HEK293 (cell line): ENCODE measurements around the gene LRRC59.

Experiments
- GLI4 ChIP-seq: fragments of 450-650 bp; formaldehyde crosslinking; IDR thresholded peaks from 2 replicates; pipeline ENCODE4 v1.5.1; 2016; ENCODE audit warnings: missing biosample characterization, missing genetic modification characterization
- HOXD13 ChIP-seq: sonication (generic); formaldehyde crosslinking; IDR thresholded peaks from 2 replicates; pipeline ENCODE4 v1.8.0; 2022; ENCODE audit warnings: missing genetic modification reagents, borderline replicate concordance
- MEIS1 ChIP-seq: sonication (generic); formaldehyde crosslinking; IDR thresholded peaks from 2 replicates; pipeline ENCODE4 v1.8.1; 2022; ENCODE audit warnings: missing genetic modification reagents, mild to moderate bottlenecking, borderline replicate concordance
- REST ChIP-seq: fragments of 450-650 bp; formaldehyde crosslinking; IDR thresholded peaks from 2 replicates; pipeline ENCODE4 v1.5.1; 2016; ENCODE audit warnings: missing biosample characterization, missing genetic modification characterization
- SCRT1 ChIP-seq: fragments of 450-650 bp; formaldehyde crosslinking; IDR thresholded peaks from 2 replicates; pipeline ENCODE4 v1.5.1; 2016; ENCODE audit warnings: missing biosample characterization, missing genetic modification characterization, borderline replicate concordance
- SETDB1 ChIP-seq: IDR thresholded peaks from one replicate; pipeline ENCODE4 v1.6.1; 2017; ENCODE audit warnings: mild to moderate bottlenecking, low read length, moderate library complexity, mixed read lengths; ENCODE audit not compliant: insufficient read length
- SP2 ChIP-seq: fragments of 450-650 bp; formaldehyde crosslinking; IDR thresholded peaks from 2 replicates; pipeline ENCODE4 v1.5.1; 2016; ENCODE audit warnings: missing biosample characterization, missing genetic modification characterization
- TCF7L2 ChIP-seq: IDR thresholded peaks from 2 replicates; pipeline ENCODE4 v1.6.1; 2011; ENCODE audit warnings: low read depth, mild to moderate bottlenecking, inconsistent platforms, low read length, moderate library complexity, borderline replicate concordance
- TSHZ1 ChIP-seq: fragments of 450-650 bp; formaldehyde crosslinking; IDR thresholded peaks from 2 replicates; pipeline ENCODE4 v1.5.1; 2016; ENCODE audit warnings: missing biosample characterization, missing genetic modification characterization, borderline replicate concordance
- YY2 ChIP-seq: fragments of 450-650 bp; formaldehyde crosslinking; IDR thresholded peaks from 2 replicates; pipeline ENCODE4 v1.5.1; 2016; ENCODE audit warnings: missing biosample characterization, missing genetic modification characterization
- ZBTB17 ChIP-seq: fragments of 450-650 bp; formaldehyde crosslinking; IDR thresholded peaks from 2 replicates; pipeline ENCODE4 v1.5.1; 2016; ENCODE audit warnings: missing biosample characterization, missing genetic modification characterization
- ZFP37 ChIP-seq: fragments of 450-650 bp; formaldehyde crosslinking; IDR thresholded peaks from 2 replicates; pipeline ENCODE4 v1.5.1; 2016; ENCODE audit warnings: missing biosample characterization, missing genetic modification characterization
- ZFP69B ChIP-seq: fragments of 450-650 bp; formaldehyde crosslinking; IDR thresholded peaks from 2 replicates; pipeline ENCODE4 v1.5.1; 2016; ENCODE audit warnings: missing biosample characterization, missing genetic modification characterization
- ZNF174 ChIP-seq: fragments of 450-650 bp; formaldehyde crosslinking; IDR thresholded peaks from 2 replicates; pipeline ENCODE4 v1.5.0; 2017; ENCODE audit warnings: missing biosample characterization, mild to moderate bottlenecking, missing genetic modification characterization
- ZNF184 ChIP-seq: fragments of 450-650 bp; IDR thresholded peaks from 2 replicates; pipeline ENCODE4 v1.5.1; 2018; ENCODE audit warnings: missing biosample characterization, mild to moderate bottlenecking, missing genetic modification characterization
- ZNF221 ChIP-seq: fragments of 450-650 bp; formaldehyde crosslinking; IDR thresholded peaks from 2 replicates; pipeline ENCODE4 v1.5.1; 2017; ENCODE audit warnings: missing biosample characterization, missing genetic modification characterization, borderline replicate concordance
- ZNF248 ChIP-seq: fragments of 450-650 bp; formaldehyde crosslinking; IDR thresholded peaks from 2 replicates; pipeline ENCODE4 v1.5.1; 2017; ENCODE audit warnings: missing biosample characterization, missing genetic modification characterization
- ZNF266 ChIP-seq: fragments of 450-650 bp; formaldehyde crosslinking; IDR thresholded peaks from 2 replicates; pipeline ENCODE4 v1.5.1; 2016; ENCODE audit warnings: missing biosample characterization, missing genetic modification characterization, low read depth
- ZNF350 ChIP-seq: fragments of 450-650 bp; formaldehyde crosslinking; IDR thresholded peaks from 2 replicates; pipeline ENCODE4 v1.5.0; 2017; ENCODE audit warnings: missing biosample characterization, mild to moderate bottlenecking, missing genetic modification characterization
- ZNF394 ChIP-seq: fragments of 450-650 bp; formaldehyde crosslinking; IDR thresholded peaks from 2 replicates; pipeline ENCODE4 v1.5.1; 2016; ENCODE audit warnings: missing biosample characterization, missing genetic modification characterization, mild to moderate bottlenecking, moderate library complexity, borderline replicate concordance
- ZNF404 ChIP-seq: fragments of 450-650 bp; formaldehyde crosslinking; IDR thresholded peaks from 2 replicates; pipeline ENCODE4 v1.5.1; 2017; ENCODE audit warnings: missing biosample characterization, missing genetic modification characterization
- ZNF510 ChIP-seq: fragments of 450-650 bp; formaldehyde crosslinking; IDR thresholded peaks from 2 replicates; pipeline ENCODE4 v1.5.1; 2018; ENCODE audit warnings: mild to moderate bottlenecking, missing genetic modification characterization, missing biosample characterization; ENCODE audit not compliant: insufficient replicate concordance
- ZNF548 ChIP-seq: fragments of 450-650 bp; formaldehyde crosslinking; IDR thresholded peaks from 2 replicates; pipeline ENCODE4 v1.5.1; 2016; ENCODE audit warnings: missing biosample characterization, missing genetic modification characterization
- ZNF555 ChIP-seq: fragments of 450-650 bp; formaldehyde crosslinking; conservative IDR thresholded peaks from 2 replicates; pipeline ENCODE4 v1.5.1; 2017; ENCODE audit warnings: missing biosample characterization, mild to moderate bottlenecking, missing genetic modification characterization, inconsistent platforms
- ZNF624 ChIP-seq: fragments of 450-650 bp; formaldehyde crosslinking; IDR thresholded peaks from 2 replicates; pipeline ENCODE4 v1.5.1; 2017; ENCODE audit warnings: missing biosample characterization, missing genetic modification characterization
- ZNF692 ChIP-seq: fragments of 450-650 bp; formaldehyde crosslinking; IDR thresholded peaks from 2 replicates; pipeline ENCODE4 v1.5.1; 2016; ENCODE audit warnings: missing biosample characterization, missing genetic modification characterization
- ZSCAN18 ChIP-seq: fragments of 450-650 bp; formaldehyde crosslinking; IDR thresholded peaks from 2 replicates; pipeline ENCODE4 v1.5.1; 2016; ENCODE audit warnings: missing biosample characterization, missing genetic modification characterization
- ZSCAN4 ChIP-seq: fragments of 450-650 bp; formaldehyde crosslinking; IDR thresholded peaks from 2 replicates; pipeline ENCODE4 v1.5.1; 2017; ENCODE audit warnings: missing biosample characterization, missing genetic modification characterization

Gene LRRC59

GRCh38 chr17:50372758-50373556 is 24.4 kb downstream of the LRRC59 start, which contains the start of the genes EME1 and MRPL27 (continued):
- no peak for TF ChIP-seq TSHZ1
- no peak for TF ChIP-seq ZSCAN4 (tag by site-specific recombination)
- peak; percentile 92 for TF ChIP-seq ZBTB17
- no peak for TF ChIP-seq ZNF624
- peak; percentile 78; the same call in 1 of the 2 replicates for TF ChIP-seq ZNF394 (tag by site-specific recombination)
- TF ChIP-seq REST (tag by site-specific recombination): peak; percentile 42
- peak; percentile 72; the same call in 1 of the 2 replicates for TF ChIP-seq ZFP37 (tag by site-specific recombination)
- TF ChIP-seq MEIS1: no peak
- TF ChIP-seq ZNF350: no peak
- peak; percentile 78 for TF ChIP-seq ZFP69B (tag by site-specific recombination)
- no peak for TF ChIP-seq SCRT1 (tag by site-specific recombination)
- no peak for TF ChIP-seq ZNF555
- peak; percentile 81; the same call in 1 of the 2 replicates for TF ChIP-seq ZNF692 (tag by site-specific recombination)
- no peak for TF ChIP-seq ZNF266 (tag by site-specific recombination)
- TF ChIP-seq ZNF548: peak; percentile 58; the same call in 1 of the 2 replicates
- TF ChIP-seq ZNF221 (tag by site-specific recombination): no peak
- no peak for TF ChIP-seq ZNF184 (tag by site-specific recombination)
- TF ChIP-seq HOXD13: no peak
- no peak for TF ChIP-seq ZNF510
- no peak for TF ChIP-seq ZNF248 (tag by site-specific recombination)
- TF ChIP-seq ZSCAN18 (tag by site-specific recombination): peak; percentile 56; the same call in 1 of the 2 replicates
- no peak for TF ChIP-seq SETDB1
- no peak for TF ChIP-seq GLI4
- TF ChIP-seq ZNF174 (tag by site-specific recombination): no peak
- TF ChIP-seq YY2: peak; percentile 98
- TF ChIP-seq ZNF404 (tag by site-specific recombination): no peak
- no peak for TF ChIP-seq TCF7L2
- TF ChIP-seq SP2 (tag by site-specific recombination): peak; percentile 92
